Activated T-cell treated with anti-CD3 and anti-CD28 coated beads, Interleukin-2, amount 50 U/mL, for 48 hours (primary cell): Measurements from ENCODE around the gene LONP2.

Experiments
- DNase-seq, 2 experiments: peaks; one replicate each; pipeline ENCODE4 v3.0.0-alpha.2; 2020

The LONP2 gene, protein sequence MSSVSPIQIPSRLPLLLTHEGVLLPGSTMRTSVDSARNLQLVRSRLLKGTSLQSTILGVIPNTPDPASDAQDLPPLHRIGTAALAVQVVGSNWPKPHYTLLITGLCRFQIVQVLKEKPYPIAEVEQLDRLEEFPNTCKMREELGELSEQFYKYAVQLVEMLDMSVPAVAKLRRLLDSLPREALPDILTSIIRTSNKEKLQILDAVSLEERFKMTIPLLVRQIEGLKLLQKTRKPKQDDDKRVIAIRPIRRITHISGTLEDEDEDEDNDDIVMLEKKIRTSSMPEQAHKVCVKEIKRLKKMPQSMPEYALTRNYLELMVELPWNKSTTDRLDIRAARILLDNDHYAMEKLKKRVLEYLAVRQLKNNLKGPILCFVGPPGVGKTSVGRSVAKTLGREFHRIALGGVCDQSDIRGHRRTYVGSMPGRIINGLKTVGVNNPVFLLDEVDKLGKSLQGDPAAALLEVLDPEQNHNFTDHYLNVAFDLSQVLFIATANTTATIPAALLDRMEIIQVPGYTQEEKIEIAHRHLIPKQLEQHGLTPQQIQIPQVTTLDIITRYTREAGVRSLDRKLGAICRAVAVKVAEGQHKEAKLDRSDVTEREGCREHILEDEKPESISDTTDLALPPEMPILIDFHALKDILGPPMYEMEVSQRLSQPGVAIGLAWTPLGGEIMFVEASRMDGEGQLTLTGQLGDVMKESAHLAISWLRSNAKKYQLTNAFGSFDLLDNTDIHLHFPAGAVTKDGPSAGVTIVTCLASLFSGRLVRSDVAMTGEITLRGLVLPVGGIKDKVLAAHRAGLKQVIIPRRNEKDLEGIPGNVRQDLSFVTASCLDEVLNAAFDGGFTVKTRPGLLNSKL

DNA sequence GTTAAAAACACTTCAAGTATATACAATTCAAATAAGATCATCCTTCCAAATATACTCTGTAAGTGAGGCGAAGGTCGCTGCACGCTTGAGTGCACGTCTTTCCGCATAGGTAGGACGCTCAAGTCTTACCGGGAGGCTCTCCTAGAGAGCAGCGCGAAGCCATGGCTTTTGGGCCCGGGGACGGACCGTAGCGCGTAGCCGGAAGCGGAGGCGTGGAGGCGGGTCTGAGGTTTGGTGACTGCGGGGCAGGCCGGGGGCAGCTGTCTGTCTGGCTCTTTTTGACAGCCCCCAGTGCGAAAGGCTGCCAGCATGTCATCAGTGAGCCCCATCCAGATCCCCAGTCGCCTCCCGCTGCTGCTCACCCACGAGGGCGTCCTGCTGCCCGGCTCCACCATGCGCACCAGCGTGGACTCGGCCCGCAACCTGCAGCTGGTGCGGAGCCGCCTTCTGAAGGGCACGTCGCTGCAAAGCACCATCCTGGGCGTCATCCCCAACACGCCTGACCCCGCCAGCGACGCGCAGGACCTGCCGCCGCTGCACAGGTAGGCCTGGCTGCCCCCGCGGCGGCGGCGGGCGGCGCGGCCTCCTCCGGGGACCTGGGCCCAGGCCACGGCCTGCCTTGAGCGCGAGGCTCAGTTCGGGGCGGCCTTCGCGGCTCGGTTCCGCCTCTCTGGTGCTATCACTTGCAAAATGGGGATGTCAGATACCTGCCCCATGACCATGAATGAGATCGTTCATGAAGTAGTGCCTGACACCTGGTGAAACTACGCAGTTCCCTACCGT is at the start of gene LONP2:
TSS of gene LONP2 (plus strand) at position 221 of the 783 bp plus-strand sequence. CDS start at position 310, 89 bp downstream.
- peak; percentile 98 for DNase-seq

DNA sequence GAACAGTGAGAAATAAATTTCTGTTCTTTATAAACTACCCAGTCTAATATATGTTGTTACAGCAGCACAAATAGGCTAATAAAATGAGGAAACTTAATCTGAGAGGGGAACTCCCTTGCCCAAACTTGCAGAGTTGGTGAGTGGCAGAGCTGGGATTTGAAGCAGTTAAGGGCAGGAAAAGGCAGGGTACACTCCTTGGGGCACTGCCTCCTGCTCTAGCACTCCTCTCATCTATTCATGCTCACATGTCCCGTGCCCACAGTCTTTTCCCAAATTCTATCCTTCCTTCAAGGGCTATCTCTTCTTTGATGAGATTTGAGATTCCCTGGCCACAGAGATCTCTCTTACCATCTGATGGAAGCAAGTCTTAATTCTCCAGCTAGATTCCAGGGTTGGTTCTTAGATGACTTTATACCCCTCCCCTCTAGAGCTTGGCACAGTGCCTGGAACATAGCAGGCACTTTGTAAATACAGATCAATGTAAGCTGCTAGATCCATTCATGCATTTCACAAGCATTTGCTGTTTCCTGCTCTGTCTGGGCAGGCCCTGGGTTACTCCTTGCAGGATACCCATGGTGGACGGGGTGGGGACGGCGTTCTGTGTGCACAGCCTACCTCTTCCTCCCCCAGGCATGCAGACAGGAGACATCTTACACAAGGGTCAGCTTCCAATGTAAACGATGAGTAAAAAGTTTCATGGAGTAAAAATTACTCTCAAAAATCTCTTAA is 49.1 kb upstream of the LONP2 start:
- DNase-seq = no peak

- DNase-seq = no peak
Measured at GRCh38 chr16:48197294-48197693, 46.8 kb upstream of the LONP2 start.

- DNase-seq = no peak
Measured at GRCh38 chr16:48201515-48202201, 42.4 kb upstream of the LONP2 start.

DNA sequence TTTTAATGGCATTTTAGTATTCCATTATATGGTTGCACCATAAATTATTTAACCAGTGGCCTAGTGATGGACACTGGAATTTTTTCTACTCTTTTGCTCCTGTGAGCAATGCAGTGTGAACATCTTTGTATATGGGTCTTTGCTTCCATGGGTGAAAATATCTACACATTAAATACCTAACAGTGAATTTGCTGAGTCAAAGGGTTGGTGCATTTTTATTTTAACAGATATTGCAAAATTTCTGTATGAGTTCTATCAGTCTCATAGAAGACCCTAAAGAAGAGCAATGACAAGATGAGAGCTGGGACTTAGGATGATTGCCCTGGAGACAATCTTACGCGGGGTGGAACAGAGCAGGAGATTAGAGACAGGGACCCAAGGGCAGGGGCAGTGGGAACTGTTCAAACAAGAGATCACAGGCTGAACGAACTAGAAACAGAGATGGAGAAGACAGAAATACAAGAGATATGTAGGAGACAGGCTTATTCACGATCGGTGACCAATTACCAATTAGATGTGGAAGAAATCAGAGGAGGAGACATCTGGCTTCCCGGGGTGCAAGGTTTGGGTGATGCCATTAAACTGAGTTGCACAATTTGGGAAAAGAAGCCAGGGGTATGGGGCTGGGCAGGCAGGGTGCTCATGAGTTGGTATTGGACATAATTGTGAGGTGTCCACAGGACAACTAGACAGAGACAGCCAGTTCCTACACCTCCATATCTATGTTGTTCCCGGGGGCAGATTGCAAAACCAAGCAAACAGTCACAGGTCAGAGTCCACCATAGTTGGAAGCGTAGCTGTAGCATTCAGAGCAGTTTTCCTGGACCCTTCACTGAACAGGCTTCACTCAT is 39.9 kb upstream of the LONP2 start:
- no peak for DNase-seq

DNA sequence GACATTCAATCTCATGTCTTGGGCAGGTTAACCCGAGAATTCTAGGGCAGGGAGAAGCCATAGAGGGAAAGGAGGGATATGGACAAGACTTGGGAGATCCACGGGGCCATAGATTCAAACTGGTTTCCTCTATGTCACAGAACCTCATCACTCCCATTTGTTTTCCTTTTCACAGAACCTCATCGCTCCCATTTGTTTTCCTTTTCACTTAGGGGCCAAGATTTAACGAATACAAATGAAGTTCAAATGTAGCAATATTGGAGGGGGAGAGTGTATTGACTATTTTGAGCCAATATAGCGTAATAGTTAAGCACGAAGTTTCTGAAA is 39.3 kb upstream of the LONP2 start:
- no peak for DNase-seq

GRCh38 chr16:48206594-48207242 is 37.4 kb upstream of the LONP2 start:
- DNase-seq = no peak

- DNase-seq = no peak
Measured at GRCh38 chr16:48210747-48211146, 33.4 kb upstream of the LONP2 start.

DNA sequence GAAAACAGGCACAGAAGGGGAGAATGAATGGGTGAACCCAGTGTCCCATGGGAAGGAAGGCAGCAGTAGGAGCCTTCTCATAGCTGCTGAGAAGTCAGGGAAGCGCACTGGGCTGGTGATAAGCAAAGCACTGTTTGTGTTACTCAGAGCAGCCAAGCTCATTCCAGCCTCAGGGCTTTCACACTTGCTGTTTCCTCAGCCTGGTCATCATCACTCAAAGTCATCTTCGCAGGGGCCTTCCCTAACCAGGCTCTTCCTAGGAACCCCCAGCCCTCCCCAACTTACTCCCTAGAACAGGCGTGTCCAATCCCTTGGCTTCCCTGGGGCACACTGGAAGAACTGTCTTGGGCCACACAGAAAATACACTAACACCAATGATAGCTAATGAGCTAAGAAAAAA is 32.1 kb upstream of the LONP2 start:
- DNase-seq = no peak

DNA sequence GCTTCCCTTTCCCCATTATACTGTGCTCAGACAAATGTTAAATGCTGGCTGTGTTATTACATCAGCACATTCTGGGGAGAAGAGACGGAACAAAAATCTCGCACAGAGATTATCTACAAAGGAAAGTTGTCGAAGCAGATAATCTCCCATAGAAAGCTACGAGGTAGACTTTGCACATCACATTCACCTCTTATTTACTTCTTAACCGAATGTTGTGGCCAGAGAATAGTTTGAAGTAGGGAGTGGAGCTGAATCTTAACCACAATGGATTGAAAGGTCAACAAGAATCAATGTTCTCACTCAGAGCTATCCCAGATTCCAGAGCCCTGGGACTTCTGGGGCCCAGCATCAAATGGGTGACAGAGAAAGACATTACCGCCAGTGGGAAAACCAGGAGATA is 28.4 kb upstream of the LONP2 start:
- DNase-seq = no peak

GRCh38 chr16:48217708-48218107 is 26.4 kb upstream of the LONP2 start:
- DNase-seq = no peak

- DNase-seq = no peak
Measured at GRCh38 chr16:48218473-48218872, 25.6 kb upstream of the LONP2 start.

- DNase-seq = no peak
Measured at GRCh38 chr16:48220891-48221290, 23.2 kb upstream of the LONP2 start.

DNA sequence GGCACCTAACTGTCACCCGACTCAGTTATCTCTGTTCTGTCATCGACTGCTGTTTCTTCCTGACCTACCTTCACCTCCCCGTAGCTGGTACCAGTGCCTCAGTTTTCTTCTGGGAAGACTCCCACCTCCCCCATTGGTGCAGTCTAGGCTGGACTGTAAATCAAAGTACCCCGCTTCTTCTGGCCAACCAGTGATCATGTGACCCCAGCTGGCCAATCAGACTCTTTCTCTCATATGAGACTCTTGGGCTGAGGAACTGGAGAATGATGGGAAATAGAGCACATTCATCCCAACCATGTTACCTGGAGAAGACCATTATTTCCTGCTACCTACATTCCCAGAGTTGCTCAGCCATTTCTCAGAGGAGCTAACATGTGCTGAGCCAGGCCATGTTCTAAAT is 20.6 kb upstream of the LONP2 start:
- DNase-seq = no peak

DNA sequence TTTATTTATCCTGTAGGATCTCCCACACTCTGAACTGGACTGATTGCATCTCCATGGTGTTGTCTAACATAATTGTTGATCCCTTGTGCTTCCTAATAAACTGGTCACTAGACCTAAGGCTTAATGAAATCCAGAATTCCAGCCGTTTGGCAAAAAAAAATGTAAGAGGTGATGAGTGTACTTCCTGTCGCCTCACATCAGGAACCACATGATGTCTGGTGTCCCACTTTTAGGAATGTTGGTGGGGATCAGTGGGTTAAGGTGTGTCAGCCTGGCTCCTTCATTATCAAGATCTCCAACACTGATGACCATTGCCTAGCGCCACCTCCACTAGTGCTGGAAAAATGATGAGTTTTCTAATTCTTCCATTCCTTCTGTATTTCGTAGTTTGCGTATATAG is 18.6 kb upstream of the LONP2 start:
- DNase-seq = no peak

DNA sequence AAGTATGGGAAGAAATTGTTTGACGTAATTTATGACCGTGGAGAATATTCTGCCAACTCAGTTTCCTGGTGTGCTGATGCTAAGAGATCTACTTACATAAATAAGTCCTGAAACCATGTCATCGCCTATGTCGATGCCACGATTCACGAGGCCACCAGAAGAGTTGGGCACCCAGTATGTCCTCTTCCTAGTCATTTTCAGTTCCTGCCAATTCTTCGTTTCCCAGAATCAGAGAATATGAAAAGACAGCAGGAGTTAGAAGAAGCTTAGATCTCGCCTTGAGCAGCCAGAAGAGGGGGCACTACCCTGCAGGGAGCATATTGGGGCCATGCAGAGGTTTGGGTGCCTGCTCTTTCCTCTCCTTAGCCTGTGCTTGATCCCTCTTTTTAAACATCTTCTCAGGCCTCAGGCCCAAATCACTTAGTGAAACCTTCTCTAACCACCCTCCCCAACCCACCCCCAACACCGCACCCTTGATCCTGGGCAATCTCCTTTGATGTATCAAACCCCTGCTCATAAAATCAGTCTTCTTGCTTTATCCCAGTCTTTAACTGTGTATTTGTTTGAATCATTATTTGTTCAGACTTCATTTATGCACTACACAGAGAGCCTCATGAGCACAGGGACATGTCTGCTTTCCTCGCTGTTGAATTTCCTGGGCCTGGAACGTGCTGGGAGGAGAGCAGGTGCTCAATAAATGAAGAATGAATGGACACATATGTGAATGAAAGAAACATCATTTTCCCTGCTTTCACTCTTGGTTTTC is 12.2 kb upstream of the LONP2 start:
- peak; percentile 56 to 66 for DNase-seq

DNA sequence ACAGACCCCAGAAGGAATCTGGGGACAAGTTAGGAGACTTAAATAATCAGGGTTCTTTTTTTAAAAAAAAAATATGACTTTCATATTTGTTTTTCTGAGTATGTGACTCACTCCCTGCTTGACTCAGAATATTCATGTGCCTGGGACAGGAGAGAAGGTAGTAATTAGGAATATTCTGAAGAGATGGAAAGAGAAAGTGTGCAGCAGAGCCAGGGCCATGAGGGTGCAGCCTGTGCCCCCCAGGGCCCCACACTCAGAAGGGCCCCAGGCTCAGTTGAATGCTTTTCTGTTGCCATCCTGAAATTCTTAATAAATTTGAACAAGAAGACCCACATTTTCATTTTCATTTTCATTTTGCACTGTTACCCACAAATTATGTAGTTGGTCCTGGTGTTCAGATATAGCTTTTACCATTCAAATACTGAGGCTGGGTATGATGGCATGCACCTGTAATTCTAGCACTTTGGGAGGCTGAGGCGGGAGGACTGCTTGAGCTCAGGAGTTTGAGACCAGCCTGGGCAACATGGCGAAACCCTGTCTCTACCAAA is 11.5 kb upstream of the LONP2 start:
- peak; percentile 25 to 42 for DNase-seq

- no peak for DNase-seq
Measured at GRCh38 chr16:48234630-48235029, 9.5 kb upstream of the LONP2 start.

DNA sequence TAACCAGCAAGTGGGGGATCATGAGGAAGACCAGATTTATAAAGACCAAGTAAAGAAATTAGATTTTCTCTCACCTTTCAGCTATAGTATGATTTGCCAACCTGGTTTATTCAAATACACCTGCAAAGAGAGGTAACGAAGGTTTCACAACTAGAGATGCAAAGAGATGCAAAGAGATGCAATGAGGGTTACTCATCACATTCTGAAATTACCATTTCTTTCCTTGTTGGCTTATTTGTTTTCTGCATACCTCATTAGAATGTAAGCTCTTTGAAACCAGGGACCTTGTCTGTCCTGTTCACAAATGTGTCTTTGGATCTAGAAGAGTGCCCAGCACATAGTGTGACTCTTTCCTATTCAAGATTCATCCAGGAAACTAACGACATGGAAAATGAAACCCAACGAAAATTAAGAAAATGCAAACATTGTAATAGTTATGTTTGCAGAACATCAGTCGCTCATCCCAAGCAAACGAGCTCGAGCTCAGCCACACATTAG is 9.0 kb upstream of the LONP2 start:
- no peak for DNase-seq
